Kidney (tissue), 14 donors: ENCODE results near the gene CNTN5. TPM values are rescaled to one million over a fixed set of nuclear protein-coding genes. Genes with fewer than 3 reads are reported as not detected.

ENCODE experiments used
- DNase-seq, 5 donors: peaks; one replicate each; pipeline ENCODE4 v3.0.0-alpha.2; 2013 to 2020
- FAIRE-seq: peaks from 2 replicates; lab custom pipeline; 2012; peaks lifted over from hg19 to GRCh38; lab: Jason Lieb, UNC
- H3K27ac ChIP-seq, 2 donors: one replicate each; pipeline ENCODE4 v1.7.0; 2013; ENCODE audit warnings: low read depth in 2 of 2, low read length in 2 of 2, inconsistent platforms in 1 of 2
- H3K27me3 ChIP-seq: one replicate; pipeline ENCODE4 v1.7.1; 2013; ENCODE audit warnings: low read length, inconsistent platforms; ENCODE audit not compliant: control insufficient read depth, insufficient read depth
- H3K36me3 ChIP-seq, 3 donors: one replicate each; pipeline versions ENCODE4 v1.7.0 to v1.7.1; 2013; ENCODE audit warnings: low read length in 3 of 3, control low read depth in 1 of 3, inconsistent platforms in 1 of 3; ENCODE audit not compliant: insufficient read depth in 3 of 3, control insufficient read depth in 2 of 3
- H3K4me1 ChIP-seq, 3 donors: one replicate each; pipeline versions ENCODE4 v1.7.0 to v1.7.1; 2013; ENCODE audit warnings: low read length in 3 of 3, inconsistent platforms in 1 of 3, low read depth in 1 of 3; ENCODE audit not compliant: control insufficient read depth in 2 of 3, insufficient read depth in 2 of 3
- H3K4me3 ChIP-seq, 3 donors: one replicate each; pipeline versions ENCODE4 v1.7.0 to v1.8.1; 2013; ENCODE audit warnings: low read length in 3 of 3, control low read depth in 1 of 3, inconsistent platforms in 1 of 3
- H3K9ac ChIP-seq, 3 donors: one replicate each; pipeline versions ENCODE4 v1.7.0 to v1.7.1; 2013; ENCODE audit warnings: low read length in 3 of 3, control low read depth in 1 of 3, inconsistent platforms in 1 of 3
- H3K9me3 ChIP-seq, 3 donors: one replicate each; pipeline versions ENCODE4 v1.7.0 to v1.7.1; 2013; ENCODE audit warnings: low read length in 3 of 3, control low read depth in 1 of 3, inconsistent platforms in 1 of 3; ENCODE audit not compliant: control insufficient read depth in 2 of 3, insufficient read depth in 1 of 3
- intact Hi-C: fragments of 100-400 bp; cut with DNase I; formaldehyde crosslinking; loops from one replicate; pipeline ENCODE4 v1.11.1; 2022
- polyA plus RNA-seq: library from polyadenylated mRNA; stranded (reverse); fragments of 350-450 nt; fragmentation: Illumina TruSeq; extraction: RNeasy Lipid Tissue Mini Kit (QIAGEN cat#74804); gene quantifications from one replicate; pipeline ENCODE4 v1.2.3, GENCODE V29; 2014; ENCODE audit warnings: low read depth, low replicate concordance; ENCODE audit not compliant: insufficient read depth
- total RNA-seq: library from RNA; stranded (reverse); fragmentation: NEBNext Ultra II Directional; extraction: Animal tissue kit (Norgen Biotek cat#: 25700); gene quantifications from one replicate; pipeline ENCODE4 v1.2.1, GENCODE V29; 2021
- TF ChIP-seq, protein P1 (sequence below): IDR thresholded peaks from 3 replicates; pipeline ENCODE4 v1.5.1; 2012; ENCODE audit warnings: mild to moderate bottlenecking, moderate library complexity, borderline replicate concordance; ENCODE audit not compliant: insufficient read depth; ENCODE audit errors: extremely low read depth
- donor health status: control.
- donor health status: control.
- donor health status: control.
- donor health status: control.
- donor health status: control.
- donor health status: DM: yes; HTN: yes; CAD: no.
- donor health status: Normal renal cell carcinoma (clear cell type).

Gene CNTN5
- total and polyA plus RNA-seq, 2 donors from 2014 or later: 0.11 to 0.66 TPM

DNA sequence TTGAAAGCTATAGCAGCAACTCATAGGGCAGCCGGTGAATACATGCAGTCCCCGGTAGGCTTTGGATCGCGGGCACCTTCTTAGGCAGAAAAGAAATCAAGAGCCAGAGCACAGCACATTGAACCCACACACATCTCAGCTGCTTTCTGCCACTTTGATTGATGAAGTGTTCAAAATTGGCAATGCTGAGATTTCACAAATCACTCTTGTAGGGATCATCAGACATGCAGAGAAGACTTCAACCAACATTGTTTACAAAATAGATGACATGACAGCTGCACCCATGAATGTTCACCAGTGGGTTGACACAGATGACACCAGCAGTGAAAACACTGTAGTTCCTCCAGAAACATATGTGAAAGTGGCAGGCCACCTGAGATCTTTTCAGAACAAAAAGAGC, 1316.1 kb downstream of the CNTN5 start:
- no peaks in the 10 kb centered on the region for H3K36me3 ChIP-seq
- peaks cover 0 to 4% (median 0%) of the 10 kb centered on the region in 3 donors for H3K9me3 ChIP-seq
- H3K27me3 ChIP-seq: no peaks in the 10 kb centered on the region
- TF ChIP-seq, protein P1, sequence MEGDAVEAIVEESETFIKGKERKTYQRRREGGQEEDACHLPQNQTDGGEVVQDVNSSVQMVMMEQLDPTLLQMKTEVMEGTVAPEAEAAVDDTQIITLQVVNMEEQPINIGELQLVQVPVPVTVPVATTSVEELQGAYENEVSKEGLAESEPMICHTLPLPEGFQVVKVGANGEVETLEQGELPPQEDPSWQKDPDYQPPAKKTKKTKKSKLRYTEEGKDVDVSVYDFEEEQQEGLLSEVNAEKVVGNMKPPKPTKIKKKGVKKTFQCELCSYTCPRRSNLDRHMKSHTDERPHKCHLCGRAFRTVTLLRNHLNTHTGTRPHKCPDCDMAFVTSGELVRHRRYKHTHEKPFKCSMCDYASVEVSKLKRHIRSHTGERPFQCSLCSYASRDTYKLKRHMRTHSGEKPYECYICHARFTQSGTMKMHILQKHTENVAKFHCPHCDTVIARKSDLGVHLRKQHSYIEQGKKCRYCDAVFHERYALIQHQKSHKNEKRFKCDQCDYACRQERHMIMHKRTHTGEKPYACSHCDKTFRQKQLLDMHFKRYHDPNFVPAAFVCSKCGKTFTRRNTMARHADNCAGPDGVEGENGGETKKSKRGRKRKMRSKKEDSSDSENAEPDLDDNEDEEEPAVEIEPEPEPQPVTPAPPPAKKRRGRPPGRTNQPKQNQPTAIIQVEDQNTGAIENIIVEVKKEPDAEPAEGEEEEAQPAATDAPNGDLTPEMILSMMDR: no peak
- FAIRE-seq (no peak), DNase-seq (no peak)
- H3K9ac ChIP-seq: no peak overlapping the region
- H3K4me3 ChIP-seq: no peak overlapping the region
- intact Hi-C loops: no loop called here
- no peak overlapping the region for H3K27ac ChIP-seq
- H3K4me1 ChIP-seq: no peaks in the 10 kb centered on the region

DNA sequence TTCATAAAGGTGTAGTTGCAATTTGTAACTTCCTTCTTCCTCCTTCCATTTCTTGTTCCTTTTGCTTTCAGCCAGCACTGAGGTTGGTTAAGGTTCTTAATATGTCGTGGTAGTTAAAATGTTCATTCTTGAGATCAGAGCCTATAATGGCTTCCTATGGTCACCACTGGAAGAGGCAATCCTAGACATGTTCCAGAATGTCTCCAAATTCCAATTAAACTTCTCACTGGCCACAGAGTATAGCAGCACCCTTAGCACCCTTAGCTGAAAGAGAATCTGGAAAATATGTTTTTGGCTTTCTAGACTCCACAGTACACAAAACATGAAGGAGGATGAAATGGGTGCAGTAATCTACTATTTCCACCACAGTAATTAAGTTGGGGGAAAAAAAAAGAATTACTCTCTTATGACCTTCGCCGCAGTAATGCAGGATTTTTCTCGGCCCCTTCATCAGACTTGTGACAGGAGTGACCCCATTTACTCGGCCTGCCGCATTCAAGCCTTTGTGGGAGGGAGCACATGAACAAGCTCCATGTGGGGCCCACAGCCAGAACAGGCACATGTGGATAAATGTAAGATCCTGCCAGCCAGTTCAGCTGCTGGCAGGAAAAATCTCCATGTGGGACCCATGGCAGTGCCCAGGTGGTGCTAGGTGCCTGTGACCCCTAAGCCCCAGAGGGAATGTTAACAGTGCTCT, 1317.5 kb downstream of the CNTN5 start:
- FAIRE-seq: no peak

DNA sequence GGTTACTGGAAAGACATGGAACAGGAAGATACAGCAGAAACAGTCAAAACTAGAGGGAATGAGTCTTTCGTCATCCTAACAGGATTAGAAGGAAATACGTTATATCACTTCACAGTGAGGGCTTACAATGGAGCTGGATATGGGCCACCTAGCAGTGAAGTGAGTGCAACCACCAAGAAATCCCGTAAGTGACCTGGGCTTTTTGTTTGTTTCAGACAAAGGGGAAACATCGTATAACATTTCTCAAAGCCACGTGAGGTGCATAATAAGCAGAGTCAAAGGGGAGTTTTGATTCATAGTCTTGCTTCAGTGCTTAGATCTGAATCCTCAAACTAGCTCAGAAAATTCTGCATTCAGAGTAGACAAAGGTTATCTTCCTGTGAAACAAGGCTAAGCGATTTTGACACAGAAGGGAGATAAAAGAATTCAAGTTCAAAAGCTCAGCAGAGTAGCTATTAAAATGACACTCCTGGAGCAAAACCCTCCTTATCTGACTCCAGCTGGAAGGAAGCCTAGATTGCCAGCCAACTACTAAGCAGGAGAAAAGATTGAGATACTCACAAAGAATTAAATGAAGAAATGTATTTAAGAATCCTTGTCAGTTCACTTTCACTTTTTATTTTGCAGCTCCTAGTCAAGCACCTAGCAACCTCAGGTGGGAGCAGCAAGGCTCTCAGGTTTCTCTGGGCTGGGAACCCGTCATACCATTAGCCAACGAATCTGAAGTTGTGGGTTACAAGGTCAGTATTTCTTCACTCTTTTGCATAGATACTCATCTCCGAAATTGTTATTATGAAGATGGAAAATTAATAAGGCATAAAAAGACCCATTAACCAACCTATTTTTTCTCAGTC, 1319.9 kb downstream of the CNTN5 start:
- peak overlapping the region in 2 of 3 donors; percentile 33 to 37 for H3K4me3 ChIP-seq
- peak in 2 of 5 donors; percentile 52 to 58 for DNase-seq

More for the DNA sequence above, 1317.5 kb downstream of the CNTN5 start:
- intact Hi-C loops: no loop called here
- Histone ChIP-seq H3K9me3 (peaks cover 0 to 4% (median 0%) of the 10 kb centered on the region in 3 donors), H3K36me3 (no peaks in the 10 kb centered on the region), H3K4me1 (no peaks in the 10 kb centered on the region), H3K27ac (no peak overlapping the region), H3K4me3 (no peak overlapping the region), H3K27me3 (no peaks in the 10 kb centered on the region), H3K9ac (no peak overlapping the region)
- TF ChIP-seq, protein P1: no peak
- no peak for DNase-seq

More for the DNA sequence above, 1319.9 kb downstream of the CNTN5 start:
- peaks cover 0 to 4% (median 0%) of the 10 kb centered on the region in 3 donors for H3K9me3 ChIP-seq
- no peak overlapping the region for H3K9ac ChIP-seq
- H3K4me1 ChIP-seq: no peaks in the 10 kb centered on the region
- intact Hi-C loops: no loop called here
- H3K27me3 ChIP-seq: no peaks in the 10 kb centered on the region
- FAIRE-seq: no peak
- no peaks in the 10 kb centered on the region for H3K36me3 ChIP-seq
- H3K27ac ChIP-seq: no peak overlapping the region
- TF ChIP-seq, protein P1: no peak
